ENCODE results near the gene ZNF613.
"Not testable (repeated sequence)": the region's sequence is repeated elsewhere in the genome, so short reads cannot be mapped to it uniquely, and the experiment has no call there.

The ZNF613 gene

GRCh38 chr19:51938936-51939335 is 11.7 kb downstream of the ZNF613 start:
- no peak for DNase-seq (ENCODE audit: low read depth in 1 of 2, low spot score in 1 of 2)

DNA sequence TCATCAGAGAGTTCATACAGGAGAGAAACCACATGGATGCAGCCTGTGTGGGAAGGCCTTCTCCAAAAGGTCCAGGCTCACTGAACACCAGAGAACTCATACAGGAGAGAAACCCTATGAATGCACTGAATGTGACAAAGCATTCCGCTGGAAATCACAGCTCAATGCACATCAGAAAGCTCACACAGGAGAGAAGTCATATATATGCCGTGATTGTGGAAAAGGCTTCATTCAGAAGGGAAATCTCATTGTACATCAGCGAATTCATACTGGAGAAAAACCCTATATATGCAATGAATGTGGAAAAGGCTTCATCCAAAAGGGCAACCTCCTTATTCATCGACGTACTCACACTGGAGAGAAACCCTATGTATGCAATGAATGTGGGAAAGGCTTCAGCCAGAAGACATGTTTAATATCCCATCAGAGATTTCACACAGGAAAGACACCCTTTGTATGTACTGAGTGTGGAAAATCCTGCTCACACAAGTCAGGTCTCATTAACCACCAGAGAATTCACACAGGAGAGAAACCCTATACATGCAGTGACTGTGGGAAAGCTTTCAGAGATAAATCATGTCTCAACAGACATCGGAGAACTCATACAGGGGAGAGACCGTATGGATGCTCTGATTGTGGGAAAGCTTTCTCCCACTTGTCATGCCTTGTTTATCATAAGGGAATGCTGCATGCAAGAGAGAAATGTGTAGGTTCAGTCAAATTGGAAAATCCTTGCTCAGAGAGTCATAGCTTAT is 17.7 kb downstream of the ZNF613 start:
- DNase-seq (ENCODE audit: low read depth in 1 of 2, low spot score in 1 of 2) = no peak

- no peak for DNase-seq (ENCODE audit: low read depth in 1 of 2, low spot score in 1 of 2)
Observed at GRCh38 chr19:51946602-51947001, 19.3 kb downstream of the ZNF613 start.

GRCh38 chr19:51948975-51949374 is 21.7 kb downstream of the ZNF613 start:
- DNase-seq (ENCODE audit: low read depth in 1 of 2, low spot score in 1 of 2) = no peak

DNA sequence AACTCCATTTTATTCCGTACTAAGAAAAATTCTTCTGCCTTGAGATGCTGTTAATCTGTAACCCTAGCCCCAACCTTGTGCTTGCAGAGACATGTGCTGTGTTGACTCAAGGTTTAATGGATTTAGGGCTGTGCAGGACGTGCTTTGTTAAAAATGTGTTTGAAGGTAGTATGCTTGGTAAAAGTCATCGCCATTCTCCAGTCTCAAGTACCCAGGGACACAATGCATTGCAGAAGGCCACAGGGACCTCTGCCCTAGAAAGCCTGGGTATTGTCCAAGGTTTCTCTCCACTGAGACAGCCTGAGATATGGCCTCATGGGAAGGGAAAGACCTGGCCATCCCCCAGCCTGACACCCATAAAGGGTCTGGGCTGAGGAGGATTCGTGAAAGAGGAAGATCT is 30.6 kb downstream of the ZNF613 start:
- not testable (repeated sequence) for DNase-seq (ENCODE audit: low read depth in 1 of 2, low spot score in 1 of 2)

GRCh38 chr19:51959791-51960190 is 32.5 kb downstream of the ZNF613 start:
- DNase-seq (ENCODE audit: low read depth in 1 of 2, low spot score in 1 of 2) = no peak

- DNase-seq (ENCODE audit: low read depth in 1 of 2, low spot score in 1 of 2) = not testable (repeated sequence)
Observed at GRCh38 chr19:51960621-51961233, 33.5 kb downstream of the ZNF613 start.

DNA sequence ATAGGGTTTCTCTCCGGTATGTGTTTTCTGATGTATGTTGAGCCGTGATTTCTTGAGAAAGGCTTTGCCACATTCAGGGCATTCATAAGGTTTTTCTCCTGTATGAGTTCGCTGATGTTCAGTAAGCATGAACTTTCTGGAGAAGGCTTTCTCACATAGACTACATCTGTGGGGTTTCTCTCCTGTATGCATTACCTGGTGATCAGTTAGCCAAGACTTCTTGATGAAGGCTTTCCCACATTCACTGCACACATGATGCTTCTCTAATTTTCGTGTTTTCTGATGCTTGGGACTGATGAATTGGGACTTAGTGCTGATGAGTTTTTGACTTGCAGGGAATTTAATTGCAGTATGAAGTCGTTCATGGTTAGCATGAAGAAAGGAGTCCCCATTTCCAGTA is 38.3 kb downstream of the ZNF613 start:
- DNase-seq (ENCODE audit: low read depth in 1 of 2, low spot score in 1 of 2) = no peak

GRCh38 chr19:51970718-51971117 is 43.4 kb downstream of the ZNF613 start:
- DNase-seq (ENCODE audit: low read depth in 1 of 2, low spot score in 1 of 2) = no peak

DNA sequence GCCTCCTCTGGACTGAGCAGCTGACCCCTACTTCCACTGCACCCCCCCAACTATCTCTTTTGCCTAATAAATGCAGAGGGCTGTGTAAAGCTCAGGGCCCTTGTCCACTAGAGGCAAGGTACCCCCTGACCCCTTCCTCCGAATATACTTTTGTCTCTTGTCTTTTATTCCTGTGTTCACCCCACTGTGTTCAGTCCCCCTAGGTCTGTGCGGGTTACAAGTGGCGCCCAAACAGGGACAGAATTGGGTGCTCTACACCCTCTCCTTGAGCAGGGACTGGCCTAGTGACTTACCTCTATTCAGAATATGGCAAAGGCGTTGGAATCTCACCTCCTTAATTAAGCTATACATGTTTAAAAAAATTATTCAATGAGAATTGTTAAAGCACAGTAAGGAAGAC is 44.4 kb downstream of the ZNF613 start:
- DNase-seq (ENCODE audit: low read depth in 1 of 2, low spot score in 1 of 2) = no peak

DNA sequence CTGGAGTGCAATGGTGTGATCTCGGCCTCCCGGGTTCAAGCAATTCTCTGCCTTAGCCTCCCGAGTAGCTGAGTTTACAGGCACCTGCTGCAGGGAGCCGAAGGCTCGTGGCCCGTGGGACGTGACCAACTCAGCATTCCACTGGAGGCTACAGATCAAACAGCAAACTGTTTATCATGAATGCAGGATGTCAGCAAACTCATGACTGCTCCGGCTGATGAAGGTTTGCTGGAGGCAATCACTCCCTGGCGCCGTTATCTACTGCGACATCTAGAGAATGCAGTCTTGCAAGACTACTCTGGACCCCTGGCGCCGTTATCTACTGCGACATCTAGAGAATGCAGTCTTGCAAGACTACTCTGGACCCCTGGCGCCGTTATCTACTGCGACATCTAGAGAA is 48.5 kb downstream of the ZNF613 start:
- not testable (repeated sequence) for DNase-seq (ENCODE audit: low read depth in 1 of 2, low spot score in 1 of 2)

DNA sequence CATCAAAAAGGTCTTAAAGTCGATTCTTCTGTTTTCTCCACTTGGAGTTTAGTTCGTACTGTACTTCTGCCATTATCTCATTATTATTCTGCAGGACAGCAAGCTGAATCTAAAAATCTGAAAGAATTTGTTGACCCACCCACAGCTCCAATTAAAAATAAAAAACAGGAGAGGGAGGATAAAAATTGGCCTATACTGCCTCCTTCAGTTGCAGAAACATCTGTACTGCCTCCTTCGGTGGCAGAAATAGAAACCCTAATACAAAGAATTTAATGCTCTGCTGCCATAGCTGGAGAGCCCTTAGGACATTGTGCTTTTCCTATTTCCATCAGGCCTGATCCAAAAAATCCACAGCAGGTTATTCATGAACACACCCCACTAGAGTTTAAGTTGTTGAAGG is 49.6 kb downstream of the ZNF613 start:
- DNase-seq (ENCODE audit: low read depth in 1 of 2, low spot score in 1 of 2) = no peak

DNA sequence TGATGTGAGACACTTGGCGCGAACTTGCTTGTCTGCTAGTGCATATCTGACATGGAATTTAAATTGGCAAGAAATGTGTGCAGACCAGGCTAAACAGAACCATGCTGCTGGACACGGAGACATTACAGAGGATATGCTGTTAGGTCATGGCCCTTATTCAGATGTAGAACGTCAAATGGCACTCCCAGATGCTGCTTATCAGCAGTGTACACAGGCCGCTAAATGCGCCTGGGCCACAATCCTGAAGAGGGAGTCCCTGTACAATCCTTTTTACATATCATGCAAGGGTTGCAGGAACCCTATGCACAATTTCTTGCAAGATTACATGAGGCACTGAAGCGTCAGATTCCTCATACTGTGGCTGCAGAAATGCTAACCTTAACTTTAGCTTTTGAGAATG is 50.1 kb downstream of the ZNF613 start:
- DNase-seq (ENCODE audit: low read depth in 1 of 2, low spot score in 1 of 2) = no peak

DNA sequence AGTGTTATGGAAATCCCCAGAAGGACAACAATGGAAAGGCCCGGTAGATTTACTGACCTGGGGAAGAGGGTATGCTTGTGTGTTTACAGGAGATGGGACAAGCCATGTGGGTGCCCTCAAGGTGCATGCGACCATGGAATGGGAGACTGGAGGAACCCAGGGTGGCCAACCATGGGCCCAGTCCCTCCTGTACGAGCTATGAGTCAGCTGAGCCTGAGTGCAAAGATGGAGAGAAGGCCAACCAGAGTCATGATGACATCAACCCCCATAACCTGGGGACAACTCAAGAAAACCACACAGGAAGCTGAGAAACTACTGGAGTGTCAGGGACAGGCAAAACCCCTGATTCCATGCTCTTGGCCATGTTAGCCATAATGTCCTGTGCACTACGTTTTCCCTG is 51.6 kb downstream of the ZNF613 start:
- DNase-seq (ENCODE audit: low read depth in 1 of 2, low spot score in 1 of 2) = no peak

GRCh38 chr19:51980116-51980736 is 53.0 kb downstream of the ZNF613 start:
- no peak for DNase-seq (ENCODE audit: low read depth in 1 of 2, low spot score in 1 of 2)

- not testable (repeated sequence) for DNase-seq (ENCODE audit: low read depth in 1 of 2, low spot score in 1 of 2)
Observed at GRCh38 chr19:51980926-51981325, 53.7 kb downstream of the ZNF613 start.

DNA sequence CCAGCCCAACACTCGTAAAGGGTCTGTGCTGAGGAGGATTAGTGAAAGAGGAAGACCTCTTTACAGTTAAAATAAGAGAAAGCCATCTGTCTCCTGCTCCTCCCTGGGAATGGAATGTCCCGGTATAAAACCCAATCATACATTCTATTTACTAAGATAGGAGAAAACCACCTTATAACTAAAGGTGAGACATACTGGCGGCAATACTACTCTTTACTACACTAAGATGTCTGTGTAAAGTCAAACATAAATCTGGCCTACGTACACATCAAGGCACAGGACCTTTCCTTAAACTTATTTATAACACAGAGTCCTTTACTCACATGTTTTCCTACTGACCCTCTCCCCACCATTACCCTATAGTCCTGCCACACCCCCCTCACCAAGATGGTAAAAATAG is 56.1 kb downstream of the ZNF613 start:
- no peak for DNase-seq (ENCODE audit: low read depth in 1 of 2, low spot score in 1 of 2)

DNA sequence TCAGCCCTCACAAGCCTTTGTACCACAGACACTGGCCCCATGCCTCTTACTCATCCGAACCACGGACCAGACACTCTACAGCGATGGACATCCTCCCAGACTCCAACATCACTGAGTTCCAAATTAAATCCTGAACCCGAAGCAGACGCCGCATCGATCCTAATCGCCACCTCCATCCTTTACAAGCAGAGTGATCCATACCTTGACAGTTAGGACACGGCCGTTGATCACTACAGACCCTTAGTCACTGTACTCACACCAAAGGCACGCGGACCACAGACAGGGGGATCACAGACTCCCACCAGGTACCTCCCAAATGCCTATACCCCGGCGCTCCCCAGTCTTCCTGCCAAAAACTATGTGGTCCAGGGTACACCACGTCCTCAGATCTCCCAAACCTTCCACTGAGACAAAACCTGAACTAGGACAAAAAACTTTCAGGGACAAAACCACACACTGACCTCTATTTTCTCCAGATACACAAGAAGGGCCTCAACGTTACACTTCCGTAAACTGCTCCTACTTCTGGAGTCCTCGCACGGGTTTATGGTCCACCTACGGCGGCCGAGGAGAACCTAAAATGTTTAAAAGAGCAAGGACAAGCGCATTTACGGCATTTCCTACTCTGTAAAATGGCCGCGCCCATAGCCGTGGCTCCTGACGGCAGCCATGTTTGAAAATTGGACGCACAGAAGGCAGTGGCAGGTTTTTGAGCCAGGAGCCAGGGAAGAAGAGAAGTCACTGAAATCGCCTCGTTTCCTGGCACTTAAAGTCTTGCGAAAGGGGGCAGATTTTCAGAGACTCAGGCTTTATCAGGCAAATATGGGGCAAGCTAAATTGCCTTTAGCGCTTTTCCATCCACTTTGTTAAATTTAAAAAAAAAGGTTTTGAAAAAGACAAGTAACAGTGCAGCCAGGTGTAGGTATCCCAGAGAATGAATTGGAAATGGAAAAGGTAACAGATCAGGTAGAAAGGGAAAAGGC is 59.3 kb downstream of the ZNF613 start, which contains the start of gene ZNF350:
TSS of gene ZNF350 (minus strand) at position 532 of the 983 bp plus-strand sequence. CDS start 12,480 bp downstream, outside the sequence.
- DNase-seq (ENCODE audit: low read depth in 1 of 2, low spot score in 1 of 2) = peak; percentile 69 to 76

GRCh38 chr19:51993422-51993821 is 66.2 kb downstream of the ZNF613 start:
- DNase-seq (ENCODE audit: low read depth in 1 of 2, low spot score in 1 of 2) = no peak

- DNase-seq (ENCODE audit: low read depth in 1 of 2, low spot score in 1 of 2) = no peak
Observed at GRCh38 chr19:51994048-51994644, 66.9 kb downstream of the ZNF613 start.

All from activated T-helper 1 cell treated with anti-CD3 and anti-CD28 coated beads, Interleukin-2, amount 50 U/mL, for 16 hours (primary cell).